Kasumi-1 (cell line): ENCODE measurements around the gene ARL5C.

Experiments used
- DNase-seq, 2 experiments: peaks; one replicate each; lab custom pipeline; 2025; lab: John Stamatoyannopoulos, UW

The ARL5C gene

GRCh38 chr17:39107973-39108372, 58.0 kb downstream of the ARL5C start:
- DNase-seq, result no peak

GRCh38 chr17:39107155-39107554, 58.8 kb downstream of the ARL5C start:
- DNase-seq, result no peak
